HG03139 (cell line): ENCODE measurements around the gene FOXP1.
A peak's percentile ranks its signal among the peaks of the same experiment; 100 is the strongest.

Experiments used
- ATAC-seq: cut with Tn5 transposase; IDR thresholded peaks from one replicate; pipeline ENCODE4 v1.9.1; 2021; ENCODE audit not compliant: unreplicated experiment

The FOXP1 gene

GRCh38 chr3:71051893-71052687 is 531.4 kb downstream of the FOXP1 start:
- no peak for ATAC-seq

GRCh38 chr3:71051259-71051595 is 532.3 kb downstream of the FOXP1 start:
- no peak for ATAC-seq

- ATAC-seq = no peak
Observed at GRCh38 chr3:71050538-71051258, 532.8 kb downstream of the FOXP1 start.

- ATAC-seq = no peak
Observed at GRCh38 chr3:71050166-71050537, 533.4 kb downstream of the FOXP1 start.

- no peak for ATAC-seq
Observed at GRCh38 chr3:71048948-71049347, 534.6 kb downstream of the FOXP1 start.

- no peak for ATAC-seq
Observed at GRCh38 chr3:71047616-71048531, 535.7 kb downstream of the FOXP1 start.

- ATAC-seq = no peak
Observed at GRCh38 chr3:71046791-71047190, 536.7 kb downstream of the FOXP1 start.

- ATAC-seq = peak; percentile 79
Observed at GRCh38 chr3:71045917-71046282, 537.6 kb downstream of the FOXP1 start.

GRCh38 chr3:71045212-71045916 is 538.2 kb downstream of the FOXP1 start:
- ATAC-seq = no peak

- no peak for ATAC-seq
Observed at GRCh38 chr3:71042759-71043158, 540.8 kb downstream of the FOXP1 start.

- ATAC-seq = no peak
Observed at GRCh38 chr3:71041371-71041770, 542.2 kb downstream of the FOXP1 start.

GRCh38 chr3:71039332-71039731 is 544.2 kb downstream of the FOXP1 start:
- ATAC-seq = no peak

- no peak for ATAC-seq
Observed at GRCh38 chr3:71037775-71038174, 545.8 kb downstream of the FOXP1 start.

GRCh38 chr3:71035886-71036285 is 547.6 kb downstream of the FOXP1 start:
- ATAC-seq = no peak

GRCh38 chr3:71035314-71035713 is 548.2 kb downstream of the FOXP1 start:
- ATAC-seq = no peak

GRCh38 chr3:71033681-71034220 is 549.8 kb downstream of the FOXP1 start:
- no peak for ATAC-seq

GRCh38 chr3:71031914-71032521 is 551.5 kb downstream of the FOXP1 start:
- peak; percentile 70 for ATAC-seq

GRCh38 chr3:71031181-71031580 is 552.3 kb downstream of the FOXP1 start:
- ATAC-seq = no peak

GRCh38 chr3:71030748-71031147 is 552.8 kb downstream of the FOXP1 start:
- ATAC-seq = no peak

- ATAC-seq = no peak
Observed at GRCh38 chr3:71029770-71030169, 553.8 kb downstream of the FOXP1 start.
